Hepatocyte (in vitro differentiated cells): ENCODE results near the gene ANKRD13D.

Source experiments
- EZH2 ChIP-seq: fragments of 200-600 bp; sonication (generic); IDR thresholded peaks from 2 replicates; pipeline ENCODE4 v1.6.1; 2016; ENCODE audit warnings: antibody characterized with exemption, mild to moderate bottlenecking, borderline replicate concordance
- TF ChIP-seq, protein P1 (sequence below): fragments of 200-600 bp; sonication (generic); IDR thresholded peaks from 2 replicates; pipeline ENCODE4 v1.5.1; 2016; ENCODE audit warnings: antibody characterized with exemption, mild to moderate bottlenecking; ENCODE audit not compliant: poor library complexity

DNA sequence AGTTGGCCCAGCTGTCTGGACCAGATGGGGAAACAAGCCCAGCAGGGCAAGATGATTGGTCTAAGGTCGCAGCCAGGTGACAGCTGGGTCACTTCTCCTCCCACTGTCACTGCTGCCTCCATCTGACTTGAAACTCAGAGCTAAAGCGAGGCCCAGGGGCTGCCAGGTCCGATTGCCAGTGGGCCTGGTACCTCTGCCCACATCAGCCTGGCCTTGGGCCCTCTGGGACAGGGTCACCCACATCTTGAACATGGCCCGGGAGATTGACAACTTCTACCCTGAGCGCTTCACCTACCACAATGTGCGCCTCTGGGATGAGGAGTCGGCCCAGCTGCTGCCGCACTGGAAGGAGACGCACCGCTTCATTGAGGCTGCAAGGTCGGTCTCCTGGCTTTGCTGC, 20.1 kb downstream of the ANKRD13D start:
- TF ChIP-seq, protein P1, sequence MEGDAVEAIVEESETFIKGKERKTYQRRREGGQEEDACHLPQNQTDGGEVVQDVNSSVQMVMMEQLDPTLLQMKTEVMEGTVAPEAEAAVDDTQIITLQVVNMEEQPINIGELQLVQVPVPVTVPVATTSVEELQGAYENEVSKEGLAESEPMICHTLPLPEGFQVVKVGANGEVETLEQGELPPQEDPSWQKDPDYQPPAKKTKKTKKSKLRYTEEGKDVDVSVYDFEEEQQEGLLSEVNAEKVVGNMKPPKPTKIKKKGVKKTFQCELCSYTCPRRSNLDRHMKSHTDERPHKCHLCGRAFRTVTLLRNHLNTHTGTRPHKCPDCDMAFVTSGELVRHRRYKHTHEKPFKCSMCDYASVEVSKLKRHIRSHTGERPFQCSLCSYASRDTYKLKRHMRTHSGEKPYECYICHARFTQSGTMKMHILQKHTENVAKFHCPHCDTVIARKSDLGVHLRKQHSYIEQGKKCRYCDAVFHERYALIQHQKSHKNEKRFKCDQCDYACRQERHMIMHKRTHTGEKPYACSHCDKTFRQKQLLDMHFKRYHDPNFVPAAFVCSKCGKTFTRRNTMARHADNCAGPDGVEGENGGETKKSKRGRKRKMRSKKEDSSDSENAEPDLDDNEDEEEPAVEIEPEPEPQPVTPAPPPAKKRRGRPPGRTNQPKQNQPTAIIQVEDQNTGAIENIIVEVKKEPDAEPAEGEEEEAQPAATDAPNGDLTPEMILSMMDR: no peak
- TF ChIP-seq EZH2: no peak
